ENCODE results near the gene OR4F6.

GRCh38 chr15:101784644-101785043 lies 18.7 kb upstream of the OR4F6 start:
- TF ChIP-seq CTCF (conservative IDR thresholded peaks at IDR 0.05 in 1 of 2, IDR thresholded peaks at IDR 0.05 in 1 of 2; ENCODE audit: low read depth in 1 of 2, low read length in 2 of 2) (no peak), EZH2 (IDR thresholded peaks at IDR 0.05; ENCODE audit: low read length, missing control alignments) (no peak)
